ENCODE measurements around the gene RGS9BP.
"Not testable (repeated sequence)": the region's sequence is repeated elsewhere in the genome, so short reads cannot be mapped to it uniquely, and the experiment has no call there.

RGS9BP gene

DNA sequence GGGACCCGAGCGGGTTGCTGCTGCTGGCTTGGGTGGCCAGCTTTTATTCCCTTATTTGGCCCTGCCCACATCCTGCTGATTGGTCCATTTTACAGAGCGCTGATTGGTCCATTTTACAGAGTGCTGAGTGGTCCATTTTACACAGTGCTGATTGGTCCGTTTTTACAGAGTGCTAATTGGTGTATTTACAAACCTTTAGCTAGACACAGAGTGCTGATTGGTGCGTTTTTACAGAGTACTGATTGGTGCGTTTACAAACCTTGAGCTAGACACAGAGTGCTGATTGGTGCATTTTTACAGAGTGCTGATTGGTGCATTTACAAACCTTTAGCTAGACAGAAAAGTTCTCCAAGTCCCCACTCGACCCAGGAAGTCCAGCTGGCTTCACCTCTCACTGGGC lies 24.5 kb downstream of the RGS9BP start:
- not testable (repeated sequence) for DNase-seq

DNA sequence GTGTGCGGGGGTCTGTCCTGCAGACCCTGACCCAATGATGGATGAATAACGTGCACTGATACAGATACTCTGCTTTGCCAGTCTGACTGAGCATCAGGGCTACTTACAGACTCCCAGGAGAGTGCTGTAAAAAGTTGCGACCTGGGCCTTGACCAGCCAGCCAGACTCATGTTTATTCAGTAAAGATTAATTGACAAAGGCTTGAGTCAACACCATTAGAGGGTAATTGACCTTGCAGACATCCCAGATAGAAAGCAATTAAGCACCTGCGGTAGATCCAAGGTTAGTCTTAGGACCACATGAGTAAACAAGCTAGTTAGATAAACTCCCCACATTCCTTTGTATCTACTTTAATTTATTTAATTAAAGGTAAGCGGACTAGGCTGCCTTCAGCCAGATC lies 26.4 kb downstream of the RGS9BP start:
- no peak for DNase-seq

DNA sequence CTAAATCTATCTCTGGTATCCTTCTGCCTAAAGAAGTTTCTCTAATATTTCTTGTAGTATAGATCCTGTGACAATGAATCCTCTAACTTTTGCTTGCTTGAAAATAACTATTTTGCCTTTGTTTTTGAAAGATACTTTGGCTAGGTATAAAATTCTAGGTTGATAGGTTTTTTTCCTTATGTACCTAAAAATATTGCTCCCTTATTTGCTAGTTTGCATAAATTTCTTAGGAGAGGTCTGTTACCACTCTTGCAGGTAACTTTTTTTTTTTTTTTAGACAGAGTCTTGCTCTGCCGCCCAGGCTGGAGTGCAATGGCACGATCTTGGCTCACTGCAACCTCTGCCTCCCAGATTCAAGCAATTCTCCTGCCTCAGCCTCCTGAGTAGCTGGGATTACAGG lies 28.4 kb downstream of the RGS9BP start:
- not testable (repeated sequence) for DNase-seq

DNA sequence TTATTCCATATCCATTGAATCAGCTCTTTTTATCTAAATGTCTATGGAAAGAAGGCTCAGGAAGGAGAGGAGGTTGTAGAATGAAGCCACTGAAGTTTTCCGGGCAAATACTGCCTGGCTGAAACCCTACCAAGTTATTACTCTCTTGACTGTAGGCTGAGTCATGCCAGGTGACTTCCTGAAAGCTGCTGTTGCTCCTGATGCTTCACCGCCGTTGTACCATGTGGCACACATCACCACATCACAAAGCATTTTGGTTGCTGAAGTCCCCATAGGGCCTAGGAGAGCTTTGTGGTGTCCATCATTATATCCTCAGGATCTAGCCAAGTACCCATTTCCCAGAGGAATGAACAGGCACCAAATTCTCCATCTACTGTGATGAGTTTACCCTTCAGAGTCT lies 32.8 kb downstream of the RGS9BP start:
- no peak for DNase-seq

DNA sequence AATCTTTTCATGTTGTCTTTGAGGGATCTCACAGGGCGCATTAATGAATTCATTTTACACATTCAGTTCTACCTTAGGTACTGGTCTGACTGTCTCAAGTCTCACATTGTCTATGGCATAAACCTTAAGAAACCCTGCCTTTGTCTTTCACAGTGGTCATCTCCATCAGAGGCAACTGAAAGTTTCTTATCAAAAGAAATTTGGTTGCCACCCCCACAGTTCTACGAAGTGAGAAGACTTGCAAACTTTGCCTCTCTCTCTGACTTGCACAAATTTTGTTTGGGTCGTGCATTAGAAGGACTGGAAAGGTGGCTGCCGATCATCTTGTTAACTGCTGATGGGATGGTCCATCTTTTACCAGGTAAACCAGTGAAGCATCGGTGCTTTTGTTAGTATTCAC lies 33.4 kb downstream of the RGS9BP start:
- DNase-seq = no peak

DNA sequence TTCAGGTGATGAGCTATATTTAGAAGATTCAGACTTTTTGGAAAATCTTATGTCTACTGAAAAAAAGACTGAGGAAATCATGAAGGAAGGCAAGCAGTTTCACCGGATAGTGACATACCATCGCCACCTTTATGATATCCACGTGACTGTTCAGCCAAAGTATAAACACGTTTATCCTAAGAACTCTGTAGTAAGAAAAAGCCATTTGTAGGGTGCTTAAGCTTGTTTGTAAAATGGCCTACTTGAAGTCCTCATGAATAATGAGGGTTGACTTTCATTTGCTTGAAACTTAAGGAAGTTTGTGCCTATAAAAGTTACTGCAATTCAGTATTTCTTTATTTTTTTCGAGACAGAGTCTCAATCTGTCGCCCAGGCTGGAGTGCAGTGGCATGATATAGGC lies 36.1 kb downstream of the RGS9BP start:
- no peak for DNase-seq

DNA sequence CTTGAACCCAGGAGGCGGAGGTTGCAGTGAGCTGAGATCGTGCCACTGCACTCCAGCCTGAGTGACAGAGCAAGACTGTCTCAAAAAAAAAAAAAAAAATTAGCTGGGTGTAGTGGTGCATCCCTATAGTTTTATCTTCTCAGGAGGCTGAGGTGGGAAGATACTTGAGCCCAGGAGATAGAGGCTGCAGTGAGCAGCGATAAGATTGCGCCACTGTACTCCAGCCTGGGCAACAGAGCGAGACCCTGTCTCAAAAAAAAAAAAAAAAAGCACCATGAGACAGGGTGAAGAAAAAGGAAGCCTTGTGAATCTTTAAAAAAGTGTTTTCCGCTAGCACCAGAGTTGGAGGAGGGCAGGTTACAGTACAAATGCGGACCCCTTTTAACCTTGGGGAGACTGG lies 40.6 kb downstream of the RGS9BP start:
- DNase-seq = not testable (repeated sequence)

DNA sequence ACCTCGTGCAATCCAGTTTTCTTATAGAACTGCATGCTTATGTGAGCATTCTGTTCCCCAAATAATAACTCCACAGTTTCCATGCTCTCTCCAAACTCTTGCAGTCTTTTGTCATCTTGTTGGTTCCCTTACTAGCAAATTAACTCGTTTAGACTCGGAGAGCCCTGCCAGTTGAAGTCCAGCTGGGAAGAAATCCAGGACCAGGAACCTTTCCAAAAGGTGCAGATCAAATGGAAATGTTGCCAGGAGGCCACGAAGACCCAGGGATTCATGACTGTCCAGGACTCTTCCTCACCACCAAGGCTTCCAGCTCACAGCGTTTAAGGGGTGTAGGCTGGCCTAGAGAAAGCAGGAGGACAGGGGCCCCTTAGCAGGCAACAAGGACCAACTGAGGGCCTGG lies 41.8 kb downstream of the RGS9BP start:
- DNase-seq = no peak

DNA sequence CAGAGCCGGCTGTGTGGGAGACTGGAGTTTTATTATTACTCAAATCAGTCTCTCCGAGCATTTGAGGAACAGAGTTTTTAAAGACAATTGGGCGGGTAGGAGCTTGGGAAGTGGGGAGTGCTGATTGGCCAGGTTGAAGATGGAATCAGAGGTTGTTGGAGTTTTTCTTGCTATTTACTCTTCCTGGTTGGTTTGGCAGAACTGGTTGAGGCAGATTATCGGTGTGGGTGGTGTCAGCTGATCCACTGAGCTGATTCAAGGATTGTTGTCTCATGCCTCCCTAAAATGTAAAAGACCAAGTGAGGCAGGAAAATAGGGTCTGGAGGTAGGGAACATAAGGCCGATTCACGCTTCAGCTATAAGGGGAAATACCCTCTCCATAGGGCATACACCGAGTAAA lies 42.6 kb downstream of the RGS9BP start:
- DNase-seq = no peak

DNA sequence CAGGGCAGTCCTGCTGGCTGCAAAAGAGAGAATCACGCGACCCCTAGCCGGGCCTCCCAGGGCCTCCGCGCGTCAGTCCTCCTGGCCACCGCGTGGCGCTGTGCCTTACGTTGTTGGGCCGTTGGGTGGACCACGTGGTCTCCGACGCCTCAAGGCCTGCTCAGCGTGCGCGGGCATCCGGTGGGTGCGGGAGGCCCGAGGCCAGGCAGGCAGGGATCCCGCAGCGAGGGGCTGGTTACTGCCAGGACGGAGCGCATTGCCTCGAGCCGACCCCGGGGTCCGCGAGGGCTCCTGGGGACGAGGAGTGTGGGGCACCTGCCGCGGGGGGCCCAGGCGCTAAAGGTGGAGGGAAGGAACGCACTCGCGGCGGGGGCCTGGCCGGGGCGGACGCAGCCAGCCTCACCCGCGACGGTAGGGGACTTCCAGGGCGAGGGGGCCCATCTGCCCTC lies 44.0 kb downstream of the RGS9BP start, which contains the start of gene TDRD12:
TDRD12 (plus strand) TSS at position 157 of the 449 bp plus-strand sequence. CDS start 306 bp downstream, outside the sequence.
- no peak for DNase-seq

DNA sequence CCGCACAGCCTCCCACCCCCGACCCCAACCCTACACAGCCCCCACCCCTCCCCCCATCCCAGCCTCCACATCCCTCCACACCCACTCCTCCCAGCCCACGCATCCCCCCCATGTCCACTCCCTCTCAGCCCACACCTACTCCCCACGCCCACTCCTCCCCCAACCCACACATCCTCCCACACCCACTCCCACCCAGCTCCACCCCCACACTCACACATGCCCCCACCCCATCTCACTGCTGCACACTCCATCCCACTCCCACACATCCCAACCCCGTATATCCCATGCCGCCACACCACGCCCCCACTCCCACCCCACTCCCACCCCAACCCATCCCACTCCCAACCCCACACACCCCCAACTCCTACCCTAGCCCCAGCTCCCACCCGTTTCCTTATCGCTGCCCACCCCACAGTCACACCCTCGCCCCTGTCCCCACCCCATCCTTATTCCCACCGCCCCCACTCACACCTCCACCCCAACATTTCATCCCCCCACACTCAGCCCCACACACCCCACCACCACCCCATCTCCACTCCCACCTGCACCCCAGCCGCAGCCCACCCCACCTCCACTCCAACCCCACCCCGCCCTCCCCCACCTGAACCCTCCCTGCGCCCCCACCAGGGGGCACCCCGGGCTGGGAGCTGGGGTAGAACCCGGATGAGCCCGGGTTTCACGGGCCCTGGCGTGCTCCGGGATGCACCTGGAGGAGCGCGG lies 44.7 kb downstream of the RGS9BP start:
- DNase-seq = no peak

DNA sequence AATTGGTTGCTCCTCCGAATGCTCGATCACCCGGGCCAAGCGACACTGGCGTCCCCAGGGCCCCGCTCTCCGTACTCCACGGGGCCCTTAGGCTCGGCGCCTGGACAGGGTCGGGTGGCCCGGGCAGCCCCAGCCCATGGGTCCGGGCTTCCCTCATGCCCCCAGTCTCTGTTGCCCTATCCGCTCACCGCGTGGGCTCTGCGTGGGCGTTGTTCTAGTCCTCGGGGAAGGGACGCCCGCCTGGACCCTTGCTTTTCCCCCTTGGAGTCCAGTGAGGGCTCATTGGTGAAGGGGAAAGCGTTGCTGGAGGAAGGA lies 45.2 kb downstream of the RGS9BP start:
- DNase-seq = no peak
